HG03439 (cell line): ENCODE measurements around the gene WRNIP1.
A peak's percentile ranks its signal among the peaks of the same experiment; 100 is the strongest.
"Not testable (repeated sequence)": the region's sequence is repeated elsewhere in the genome, so short reads cannot be mapped to it uniquely, and the experiment has no call there.

Experiments
- ATAC-seq: cut with Tn5 transposase; IDR thresholded peaks from one replicate; pipeline ENCODE4 v1.9.1; 2021; ENCODE audit warnings: mild to moderate bottlenecking, moderate library complexity; ENCODE audit not compliant: unreplicated experiment

The WRNIP1 gene

GRCh38 chr6:2760882-2761842, 4.0 kb upstream of the WRNIP1 start:
- ATAC-seq = no peak

GRCh38 chr6:2762868-2763267, 2.3 kb upstream of the WRNIP1 start:
- ATAC-seq = not testable (repeated sequence)

GRCh38 chr6:2763345-2763841, 1.8 kb upstream of the WRNIP1 start:
- ATAC-seq = no peak

- no peak for ATAC-seq
Measured at GRCh38 chr6:2763876-2764540, 1.2 kb upstream of the WRNIP1 start.

- ATAC-seq = peak; percentile 60
Measured at GRCh38 chr6:2764610-2765165, 505 bp upstream of the WRNIP1 start.

GRCh38 chr6:2765896-2766766, 938 bp downstream of the WRNIP1 start:
- peak; percentile 23 for ATAC-seq

- no peak for ATAC-seq
Measured at GRCh38 chr6:2766767-2767656, 1.8 kb downstream of the WRNIP1 start.

GRCh38 chr6:2767657-2768524, 2.7 kb downstream of the WRNIP1 start:
- no peak for ATAC-seq

GRCh38 chr6:2768696-2769095, 3.5 kb downstream of the WRNIP1 start:
- no peak for ATAC-seq

GRCh38 chr6:2770171-2770570, 5.0 kb downstream of the WRNIP1 start:
- ATAC-seq = no peak

- no peak for ATAC-seq
Measured at GRCh38 chr6:2771079-2771478, 5.9 kb downstream of the WRNIP1 start.

- ATAC-seq = no peak
Measured at GRCh38 chr6:2772840-2773239, 7.6 kb downstream of the WRNIP1 start.

- no peak for ATAC-seq
Measured at GRCh38 chr6:2773449-2773848, 8.3 kb downstream of the WRNIP1 start.

GRCh38 chr6:2775003-2775402, 9.8 kb downstream of the WRNIP1 start:
- ATAC-seq = no peak

- no peak for ATAC-seq
Measured at GRCh38 chr6:2777249-2777648, 12.1 kb downstream of the WRNIP1 start.

- no peak for ATAC-seq
Measured at GRCh38 chr6:2780102-2780737, 15.0 kb downstream of the WRNIP1 start.

GRCh38 chr6:2781685-2782355, 16.6 kb downstream of the WRNIP1 start:
- ATAC-seq = no peak

- no peak for ATAC-seq
Measured at GRCh38 chr6:2782356-2782708, 17.1 kb downstream of the WRNIP1 start.
